WTC11 (cell line): Measurements from ENCODE around the gene ESYT2.

Experiments used
- AFF4 ChIP-seq: sonication (generic); formaldehyde crosslinking; IDR thresholded peaks from 2 replicates; pipeline ENCODE4 v1.8.1; 2023; ENCODE audit warnings: mild to moderate bottlenecking, missing genetic modification reagents, borderline replicate concordance
- ARID4B ChIP-seq: sonication (generic); formaldehyde crosslinking; IDR thresholded peaks from 2 replicates; pipeline ENCODE4 v1.8.0; 2023; ENCODE audit warnings: missing genetic modification reagents, mild to moderate bottlenecking, borderline replicate concordance
- ATF2 ChIP-seq: sonication (generic); formaldehyde crosslinking; IDR thresholded peaks from 2 replicates; pipeline ENCODE4 v1.8.1; 2022; ENCODE audit warnings: low read depth, missing genetic modification reagents, borderline replicate concordance
- ATF3 ChIP-seq: sonication (generic); formaldehyde crosslinking; conservative IDR thresholded peaks from 2 replicates; pipeline ENCODE4 v1.8.1; 2022; ENCODE audit warnings: mild to moderate bottlenecking, missing genetic modification reagents
- CREB1 ChIP-seq: sonication (generic); formaldehyde crosslinking; IDR thresholded peaks from 2 replicates; pipeline ENCODE4 v1.8.0; 2023; ENCODE audit warnings: mild to moderate bottlenecking, missing genetic modification reagents
- CTCF ChIP-seq: fragments of 200-600 bp; IDR thresholded peaks from 2 replicates; pipeline ENCODE4 v1.8.0; 2022; ENCODE audit warnings: antibody characterized with exemption
- MXD4 ChIP-seq: fragments of 250-450 bp; sonication (Bioruptor Pico); IDR thresholded peaks from 2 replicates; pipeline ENCODE4 v1.8.0; 2021; ENCODE audit warnings: mild to moderate bottlenecking, moderate library complexity, borderline replicate concordance
- NR2C2 ChIP-seq: sonication (generic); formaldehyde crosslinking; IDR thresholded peaks from 2 replicates; pipeline ENCODE4 v1.8.0; 2022; ENCODE audit warnings: mild to moderate bottlenecking, missing genetic modification reagents
- NR3C1 ChIP-seq: sonication (generic); formaldehyde crosslinking; conservative IDR thresholded peaks from 2 replicates; pipeline ENCODE4 v1.8.1; 2023; ENCODE audit warnings: low read depth, mild to moderate bottlenecking, missing genetic modification reagents
- TP53 ChIP-seq: sonication (generic); formaldehyde crosslinking; IDR thresholded peaks from 2 replicates; pipeline ENCODE4 v1.8.1; 2023; ENCODE audit warnings: mild to moderate bottlenecking, missing genetic modification reagents
- USF1 ChIP-seq: sonication (generic); formaldehyde crosslinking; IDR thresholded peaks from 2 replicates; pipeline ENCODE4 v1.8.0; 2022; ENCODE audit warnings: mild to moderate bottlenecking, missing genetic modification reagents

- TF ChIP-seq ATF3 (CRISPR knock-in tag) (no peak), CTCF (no peak), ATF2 (CRISPR knock-in tag) (no peak), TP53 (no peak), AFF4 (CRISPR knock-in tag) (no peak), CREB1 (CRISPR knock-in tag) (no peak), NR2C2 (no peak), ARID4B (no peak), MXD4 (no peak), USF1 (CRISPR knock-in tag) (no peak), NR3C1 (no peak)
These were observed 105.5 kb downstream of the ESYT2 start for GRCh38 chr7:158723714-158724385.
